Subcutaneous abdominal adipose tissue (tissue), 5 donors: ENCODE results near the gene TMEM145.

Experiments
- H3K27ac ChIP-seq: one replicate; pipeline ENCODE4 v1.7.0; 2013; ENCODE audit warnings: low read depth, mild to moderate bottlenecking, inconsistent platforms, low read length, moderate library complexity
- H3K27me3 ChIP-seq, 5 donors: one replicate each; pipeline ENCODE4 v1.7.0; 2013; ENCODE audit warnings: low read length in 5 of 5, inconsistent platforms in 1 of 5; ENCODE audit not compliant: control insufficient read depth in 5 of 5, insufficient read depth in 4 of 5
- H3K36me3 ChIP-seq, 5 donors: one replicate each; pipeline ENCODE4 v1.7.0; 2013; ENCODE audit warnings: low read length in 5 of 5; ENCODE audit not compliant: control insufficient read depth in 5 of 5, insufficient read depth in 5 of 5
- H3K4me1 ChIP-seq, 5 donors: one replicate each; pipeline ENCODE4 v1.7.0; 2013; ENCODE audit warnings: low read length in 5 of 5, mild to moderate bottlenecking in 3 of 5, moderate library complexity in 1 of 5; ENCODE audit not compliant: control insufficient read depth in 5 of 5, insufficient read depth in 5 of 5
- H3K4me3 ChIP-seq, 5 donors: one replicate each; pipeline ENCODE4 v1.7.0; 2013; ENCODE audit warnings: low read length in 5 of 5, low read depth in 1 of 5
- H3K9ac ChIP-seq, 5 donors: one replicate each; pipeline ENCODE4 v1.7.0; 2013; ENCODE audit warnings: low read length in 5 of 5, mild to moderate bottlenecking in 4 of 5, moderate library complexity in 3 of 5
- H3K9me3 ChIP-seq, 5 donors: one replicate each; pipeline ENCODE4 v1.7.0; 2013; ENCODE audit warnings: low read length in 5 of 5; ENCODE audit not compliant: control insufficient read depth in 5 of 5
- donor health status: healthy.
- donor health status: healthy.
- donor health status: healthy.
- donor health status: healthy.
- donor health status: healthy.

Gene TMEM145

GRCh38 chr19:42277821-42278451 is 35.2 kb upstream of the TMEM145 start:
- Histone ChIP-seq H3K9me3 (no peaks in the 10 kb centered on the region), H3K4me1 (peaks cover 7 to 75% (median 62%) of the 10 kb centered on the region in 5 donors), H3K36me3 (peaks cover 0 to 28% (median 24%) of the 10 kb centered on the region in 5 donors)

DNA sequence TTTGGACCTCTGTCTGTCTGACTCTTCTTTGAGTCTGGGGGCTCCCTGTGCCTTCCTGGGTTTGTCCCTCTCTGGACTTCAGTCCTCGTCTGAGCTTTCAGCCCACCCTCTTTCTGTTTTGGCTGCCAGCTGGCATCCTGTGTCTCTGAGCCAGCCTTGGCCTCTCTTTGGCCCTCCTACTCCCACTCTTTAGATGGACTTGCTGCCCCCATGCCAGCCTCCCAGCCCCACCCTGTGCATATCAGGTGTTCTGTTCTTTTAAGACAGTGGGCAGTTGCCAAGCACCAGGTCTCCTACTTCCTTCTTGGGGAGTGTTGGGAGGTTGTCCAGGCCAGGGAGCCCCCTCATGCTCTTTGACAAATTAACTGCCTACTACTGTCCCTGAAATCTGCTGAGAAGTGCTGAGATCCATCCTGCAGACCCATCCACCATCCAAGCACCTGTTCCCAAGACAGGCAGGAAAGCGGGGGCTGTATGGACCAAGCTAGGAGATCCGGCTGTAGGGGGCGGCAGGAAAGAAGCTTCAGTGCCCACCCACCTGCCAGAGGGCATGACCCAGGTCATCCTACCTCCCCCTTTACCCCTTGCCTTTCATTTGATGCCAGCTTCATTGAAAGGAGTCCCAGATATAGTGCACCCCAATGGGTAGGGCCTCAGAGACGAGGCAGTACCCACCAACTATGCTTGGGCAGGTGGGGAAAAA is 34.5 kb upstream of the TMEM145 start:
- H3K4me3 ChIP-seq = peak overlapping the region in 3 of 5 donors; percentile 75 to 82 (median 81)
- H3K27ac ChIP-seq = peak overlapping the region; percentile 87
- peaks cover 0 to 21% (median 17%) of the 10 kb centered on the region in 5 donors for H3K36me3 ChIP-seq
- H3K4me1 ChIP-seq = peaks cover 11 to 81% (median 68%) of the 10 kb centered on the region in 5 donors
- no peaks in the 10 kb centered on the region for H3K9me3 ChIP-seq
- H3K27me3 ChIP-seq = no peaks in the 10 kb centered on the region
- H3K9ac ChIP-seq = peak overlapping the region in 4 of 5 donors; percentile 28 to 85 (median 77)

More at GRCh38 chr19:42277821-42278451, 35.2 kb upstream of the TMEM145 start:
- Histone ChIP-seq H3K4me3 (peak overlapping the region in 1 of 5 donors; percentile 11), H3K27me3 (no peaks in the 10 kb centered on the region), H3K27ac (peak overlapping the region; percentile 87), H3K9ac (peak overlapping the region in 4 of 5 donors; percentile 2 to 65 (median 64))

- Histone ChIP-seq H3K36me3 (peaks cover 0 to 14% (median 10%) of the 10 kb centered on the region in 5 donors), H3K27ac (peak overlapping the region; percentile 87), H3K4me1 (peaks cover 11 to 80% (median 68%) of the 10 kb centered on the region in 5 donors), H3K9ac (peak overlapping the region; percentile 28 to 85 (median 76)), H3K9me3 (no peaks in the 10 kb centered on the region), H3K4me3 (peak overlapping the region; percentile 52 to 83 (median 81)), H3K27me3 (no peaks in the 10 kb centered on the region)
Observed at GRCh38 chr19:42279155-42279901, 33.8 kb upstream of the TMEM145 start.

GRCh38 chr19:42279902-42280814 is 33.0 kb upstream of the TMEM145 start:
- Histone ChIP-seq H3K27me3 (no peaks in the 10 kb centered on the region), H3K4me3 (peak overlapping the region; percentile 68 to 83 (median 81)), H3K36me3 (peaks cover 0 to 6% (median 2%) of the 10 kb centered on the region in 5 donors), H3K27ac (peak overlapping the region; percentile 87), H3K9me3 (no peaks in the 10 kb centered on the region), H3K4me1 (peaks cover 14 to 83% (median 73%) of the 10 kb centered on the region in 5 donors), H3K9ac (peak overlapping the region in 4 of 5 donors; percentile 75 to 85 (median 78))

GRCh38 chr19:42280815-42281145 is 32.3 kb upstream of the TMEM145 start:
- no peaks in the 10 kb centered on the region for H3K9me3 ChIP-seq
- peak overlapping the region in 4 of 5 donors; percentile 75 to 83 (median 82) for H3K4me3 ChIP-seq
- H3K27me3 ChIP-seq = no peaks in the 10 kb centered on the region
- H3K9ac ChIP-seq = peak overlapping the region in 4 of 5 donors; percentile 39 to 85 (median 77)
- peaks cover 19 to 87% (median 77%) of the 10 kb centered on the region in 5 donors for H3K4me1 ChIP-seq
- peak overlapping the region; percentile 87 for H3K27ac ChIP-seq
- H3K36me3 ChIP-seq = peaks cover 0 to 4% (median 0%) of the 10 kb centered on the region in 5 donors

DNA sequence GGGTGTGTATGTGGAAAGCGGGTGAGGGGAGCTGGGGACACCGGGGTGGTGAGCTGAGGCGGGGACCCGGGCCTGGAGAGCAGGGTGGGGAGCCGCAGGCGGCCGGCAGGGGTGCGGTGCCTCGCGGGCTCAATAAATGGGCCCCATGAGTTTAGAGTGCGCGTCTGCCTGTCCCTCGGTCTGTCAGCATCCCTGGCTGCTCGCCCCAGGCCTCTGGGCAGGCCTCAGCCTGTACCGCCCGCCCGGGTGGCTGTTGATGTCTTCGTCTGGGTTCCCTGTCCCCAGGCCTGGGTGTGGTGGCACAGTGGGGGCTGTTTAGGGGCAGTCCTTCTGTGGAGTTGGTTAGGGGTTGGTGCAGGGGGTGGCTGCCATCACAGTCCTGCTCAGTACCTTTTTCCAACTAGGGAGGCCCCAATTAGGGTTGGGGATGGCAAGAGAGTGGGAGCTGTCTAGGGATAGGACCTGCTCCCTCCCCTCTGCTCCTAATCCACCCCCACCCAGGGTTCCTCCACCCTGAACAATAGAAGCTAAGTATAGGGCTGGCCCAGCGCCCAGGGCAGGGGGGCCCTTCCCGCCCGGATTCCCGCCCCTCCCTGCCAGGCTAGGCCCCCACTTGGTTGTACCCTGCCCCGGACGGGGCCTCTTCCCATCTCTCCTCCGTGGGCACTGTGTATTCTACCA is 31.8 kb upstream of the TMEM145 start:
- no peaks in the 10 kb centered on the region for H3K9me3 ChIP-seq
- peaks cover 21 to 87% (median 77%) of the 10 kb centered on the region in 5 donors for H3K4me1 ChIP-seq
- H3K27me3 ChIP-seq = no peaks in the 10 kb centered on the region
- H3K4me3 ChIP-seq = peak overlapping the region in 4 of 5 donors; percentile 24 to 81 (median 58)
- peak overlapping the region; percentile 90 for H3K27ac ChIP-seq
- peaks cover 0 to 1% (median 0%) of the 10 kb centered on the region in 5 donors for H3K36me3 ChIP-seq
- peak overlapping the region in 4 of 5 donors; percentile 53 to 68 (median 62) for H3K9ac ChIP-seq

DNA sequence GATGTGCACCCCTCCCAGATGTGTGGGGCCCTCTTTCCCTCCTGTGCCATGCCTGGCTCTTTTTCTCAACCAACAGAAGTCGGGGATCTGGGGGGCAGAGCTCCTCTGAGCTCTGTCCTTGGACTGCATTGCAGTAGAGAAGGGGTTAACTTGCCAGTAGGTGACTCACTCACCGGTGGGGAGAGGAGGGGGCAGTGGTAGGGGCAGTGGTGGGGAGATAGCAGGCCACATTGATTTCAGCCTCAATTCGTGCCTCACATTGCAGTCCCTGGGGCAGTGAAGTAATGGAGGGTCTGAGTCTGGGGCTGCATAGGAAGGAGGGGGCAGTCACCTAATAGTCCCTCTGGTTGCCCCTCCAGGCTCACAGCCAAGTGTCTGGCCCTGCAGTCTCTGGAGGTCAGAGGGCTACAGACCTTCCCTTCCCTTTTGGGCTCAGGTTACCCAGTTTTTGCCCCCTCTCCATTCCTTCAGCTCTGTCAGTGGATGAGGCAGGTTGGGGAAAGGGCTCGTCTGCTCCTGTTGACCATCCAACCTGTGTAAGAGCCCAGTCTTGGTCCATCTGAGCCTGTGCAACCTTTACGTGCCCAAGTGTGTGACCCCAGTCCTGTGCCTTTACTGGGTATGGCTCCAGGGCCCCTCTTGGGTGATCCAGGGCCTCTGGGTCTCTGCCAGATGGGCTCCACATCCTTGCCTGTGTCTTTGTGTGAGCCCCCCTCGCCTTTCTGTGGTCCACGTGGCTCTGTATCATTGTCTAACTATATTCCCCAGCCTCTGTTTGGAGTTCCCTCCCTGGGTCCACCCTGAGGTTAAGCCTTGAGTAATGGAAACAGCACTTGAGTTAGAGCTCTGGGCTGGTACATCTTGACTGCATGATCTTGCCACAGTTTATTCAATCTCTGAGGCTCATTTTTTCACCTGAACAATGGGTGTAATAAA is 31.0 kb upstream of the TMEM145 start:
- H3K9ac ChIP-seq = peak overlapping the region in 3 of 5 donors; percentile 4 to 68 (median 68)
- peaks cover 21 to 84% (median 74%) of the 10 kb centered on the region in 5 donors for H3K4me1 ChIP-seq
- no peaks in the 10 kb centered on the region for H3K9me3 ChIP-seq

GRCh38 chr19:42282819-42283187 is 30.3 kb upstream of the TMEM145 start:
- H3K9ac ChIP-seq = peak overlapping the region in 1 of 5 donors; percentile 73
- H3K36me3 ChIP-seq = peaks cover 0 to 12% (median 9%) of the 10 kb centered on the region in 5 donors
- H3K27me3 ChIP-seq = no peaks in the 10 kb centered on the region
- peak overlapping the region in 4 of 5 donors; percentile 62 to 85 (median 72) for H3K4me3 ChIP-seq
- H3K27ac ChIP-seq = peak overlapping the region; percentile 90
- H3K9me3 ChIP-seq = no peaks in the 10 kb centered on the region
- peaks cover 21 to 77% (median 68%) of the 10 kb centered on the region in 5 donors for H3K4me1 ChIP-seq

More for the DNA sequence above, 31.0 kb upstream of the TMEM145 start:
- Histone ChIP-seq H3K27me3 (no peaks in the 10 kb centered on the region), H3K36me3 (peaks cover 0 to 5% (median 2%) of the 10 kb centered on the region in 5 donors), H3K4me3 (peak overlapping the region in 4 of 5 donors; percentile 40 to 81 (median 58)), H3K27ac (peak overlapping the region; percentile 90)
